Mesenchymal stem cell (in vitro differentiated cells and primary cell): ENCODE measurements around the gene CAPG.

Experiments
- DNase-seq: peaks from one replicate; pipeline ENCODE4 v3.0.0-alpha.2; 2013
- H2AFZ ChIP-seq: one replicate; pipeline ENCODE4 v1.6.1; 2013; ENCODE audit warnings: low read depth, mild to moderate bottlenecking, control low read depth, inconsistent platforms, low read length, moderate library complexity
- H2AK5ac ChIP-seq: 2 replicates; pipeline ENCODE4 v1.6.1; 2013; ENCODE audit warnings: low read length, moderate library complexity, mild to moderate bottlenecking, inconsistent platforms; ENCODE audit not compliant: severe bottlenecking
- H2BK120ac ChIP-seq: one replicate; pipeline ENCODE4 v1.6.1; 2013; ENCODE audit warnings: low read depth, mild to moderate bottlenecking, inconsistent platforms, low read length, moderate library complexity
- H2BK12ac ChIP-seq, 2 experiments: one replicate each; pipeline ENCODE4 v1.6.1; 2013; ENCODE audit warnings: inconsistent platforms in 2 of 2, low read length in 2 of 2, mild to moderate bottlenecking in 2 of 2, moderate library complexity in 2 of 2, control low read depth in 1 of 2
- H2BK15ac ChIP-seq: one replicate; pipeline ENCODE4 v1.6.1; 2013; ENCODE audit warnings: mild to moderate bottlenecking, low read depth, inconsistent platforms; ENCODE audit not compliant: poor library complexity, severe bottlenecking
- H2BK5ac ChIP-seq: 2 replicates; pipeline ENCODE4 v1.6.1; 2013; ENCODE audit warnings: low read depth, mild to moderate bottlenecking, low read length, control low read depth, inconsistent platforms; ENCODE audit not compliant: poor library complexity, severe bottlenecking
- H3K14ac ChIP-seq, 2 experiments: one replicate each; pipeline ENCODE4 v1.6.1; 2013; ENCODE audit warnings: inconsistent platforms in 2 of 2, low read length in 2 of 2, control low read depth in 1 of 2, mild to moderate bottlenecking in 1 of 2, moderate library complexity in 1 of 2
- H3K18ac ChIP-seq, 2 experiments: one replicate each; pipeline ENCODE4 v1.6.1; 2013; ENCODE audit warnings: inconsistent platforms in 2 of 2, low read length in 2 of 2, control low read depth in 1 of 2, low read depth in 1 of 2, mild to moderate bottlenecking in 1 of 2
- H3K23ac ChIP-seq, 2 experiments: one replicate each; pipeline ENCODE4 v1.6.1; 2013; ENCODE audit warnings: inconsistent platforms in 2 of 2, low read length in 2 of 2, mild to moderate bottlenecking in 2 of 2, moderate library complexity in 2 of 2, control low read depth in 1 of 2
- H3K27ac ChIP-seq: 2 replicates; pipeline ENCODE4 v1.5.1; 2013; ENCODE audit warnings: mild to moderate bottlenecking, moderate library complexity, low read length, control low read depth, inconsistent platforms; ENCODE audit not compliant: poor library complexity, severe bottlenecking
- H3K27me3 ChIP-seq, 2 experiments: 2 replicates each; pipeline versions ENCODE4 v1.6.1 to v1.7.0; 2013; ENCODE audit warnings: low read length in 2 of 2, mild to moderate bottlenecking in 2 of 2, moderate library complexity in 2 of 2, control low read depth in 1 of 2, inconsistent platforms in 1 of 2; ENCODE audit not compliant: control insufficient read depth in 1 of 2, insufficient read depth in 1 of 2
- H3K36me3 ChIP-seq, 2 experiments: 2 replicates each; pipeline versions ENCODE4 v1.6.1 to v1.7.0; 2013; ENCODE audit warnings: low read length in 2 of 2, control low read depth in 1 of 2, inconsistent platforms in 1 of 2, low read depth in 1 of 2, mild to moderate bottlenecking in 1 of 2; ENCODE audit not compliant: insufficient read depth in 2 of 2, control insufficient read depth in 1 of 2
- H3K4ac ChIP-seq, 2 experiments: one replicate each; pipeline ENCODE4 v1.6.1; 2013; ENCODE audit warnings: inconsistent platforms in 2 of 2, low read length in 2 of 2, mild to moderate bottlenecking in 2 of 2, moderate library complexity in 2 of 2, control low read depth in 1 of 2, low read depth in 1 of 2
- H3K4me1 ChIP-seq: 2 replicates; pipeline ENCODE4 v1.6.1; 2013; ENCODE audit warnings: low read depth, low read length, control low read depth; ENCODE audit not compliant: control insufficient read depth, insufficient read depth
- H3K4me2 ChIP-seq: 2 replicates; pipeline ENCODE4 v1.6.1; 2013; ENCODE audit warnings: low read length, mild to moderate bottlenecking, inconsistent platforms; ENCODE audit not compliant: poor library complexity, severe bottlenecking
- H3K4me3 ChIP-seq, 2 experiments: 2 replicates each; pipeline versions ENCODE4 v1.5.1 to v1.7.0; 2013; ENCODE audit warnings: low read length in 2 of 2, mild to moderate bottlenecking in 2 of 2, control low read depth in 1 of 2, low read depth in 1 of 2; ENCODE audit not compliant: insufficient read depth in 1 of 2
- H3K79me1 ChIP-seq: replicated peaks from 2 replicates; pipeline ENCODE4 v1.6.1; 2013; ENCODE audit warnings: mild to moderate bottlenecking, control low read depth, low read length, inconsistent platforms; ENCODE audit not compliant: poor library complexity, severe bottlenecking
- H3K9ac ChIP-seq: 2 replicates; pipeline ENCODE4 v1.7.0; 2013; ENCODE audit warnings: mild to moderate bottlenecking, low read length, moderate library complexity
- H3K9me3 ChIP-seq: 2 replicates; pipeline ENCODE4 v1.7.0; 2013; ENCODE audit warnings: mild to moderate bottlenecking, low read length; ENCODE audit not compliant: control insufficient read depth
- H4K8ac ChIP-seq: one replicate; pipeline ENCODE4 v1.6.1; 2013; ENCODE audit warnings: inconsistent platforms, mild to moderate bottlenecking, low read length, moderate library complexity
- H4K91ac ChIP-seq: one replicate; pipeline ENCODE4 v1.6.1; 2013; ENCODE audit warnings: mild to moderate bottlenecking, low read length, inconsistent platforms
- WGBS: methylation state at CpG from one replicate; pipeline ENCODE4 v1.1.7; 2013; ENCODE audit warnings: mixed read lengths; 5-methylcytosine and 5-hydroxymethylcytosine counted together

CAPG gene

GRCh38 chr2:85457877-85458316 lies 47.7 kb upstream of the CAPG start:
- H4K91ac ChIP-seq, result no peak overlapping the region

GRCh38 chr2:85457043-85457442 lies 46.9 kb upstream of the CAPG start:
- 79% methylated on average over 4 of the region's 5 CpGs for WGBS
- no peak overlapping the region for H2BK15ac ChIP-seq
- H3K14ac ChIP-seq, result no peak overlapping the region
- no peak overlapping the region for H3K4ac ChIP-seq
- H3K4me1 ChIP-seq, result no peaks in the 10 kb centered on the region
- DNase-seq, result no peak
- H2AFZ ChIP-seq, result no peak overlapping the region
- no peak overlapping the region for H3K27ac ChIP-seq
- H2BK12ac ChIP-seq, result no peak overlapping the region
- no peaks in the 10 kb centered on the region for H3K9me3 ChIP-seq
- no peak overlapping the region for H4K8ac ChIP-seq
- H4K91ac ChIP-seq, result no peak overlapping the region
- H3K79me1 ChIP-seq, result no peaks in the 10 kb centered on the region
- H3K4me3 ChIP-seq, result no peak overlapping the region
- no peak overlapping the region for H2AK5ac ChIP-seq
- H2BK120ac ChIP-seq, result no peak overlapping the region
- no peak overlapping the region for H3K9ac ChIP-seq
- no peak overlapping the region for H3K23ac ChIP-seq
- no peak overlapping the region for H3K4me2 ChIP-seq
- no peak overlapping the region for H3K18ac ChIP-seq
- H3K36me3 ChIP-seq, result no peaks in the 10 kb centered on the region
- H3K27me3 ChIP-seq, result no peaks in the 10 kb centered on the region
- H2BK5ac ChIP-seq, result no peak overlapping the region

More at GRCh38 chr2:85457877-85458316, 47.7 kb upstream of the CAPG start:
- H3K9me3 ChIP-seq, result no peaks in the 10 kb centered on the region
- no peak overlapping the region for H2AFZ ChIP-seq
- H3K4ac ChIP-seq, result no peak overlapping the region
- H4K8ac ChIP-seq, result no peak overlapping the region
- H3K36me3 ChIP-seq, result no peaks in the 10 kb centered on the region
- no peak overlapping the region for H3K27ac ChIP-seq
- H3K14ac ChIP-seq, result no peak overlapping the region
- no peak overlapping the region for H3K23ac ChIP-seq
- no peak overlapping the region for H2BK5ac ChIP-seq
- no peak overlapping the region for H2BK12ac ChIP-seq
- H2BK120ac ChIP-seq, result no peak overlapping the region
- H3K18ac ChIP-seq, result no peak overlapping the region
- 85% methylated on average over 6 of the region's 6 CpGs for WGBS
- H3K9ac ChIP-seq, result no peak overlapping the region
- H3K27me3 ChIP-seq, result no peaks in the 10 kb centered on the region
- no peak for DNase-seq
- no peak overlapping the region for H2BK15ac ChIP-seq
- H3K4me1 ChIP-seq, result no peaks in the 10 kb centered on the region
- H2AK5ac ChIP-seq, result no peak overlapping the region
- H3K4me2 ChIP-seq, result no peak overlapping the region
- no peak overlapping the region for H3K4me3 ChIP-seq
- no peaks in the 10 kb centered on the region for H3K79me1 ChIP-seq

- no peak overlapping the region for H3K23ac ChIP-seq
- no peaks in the 10 kb centered on the region for H3K27me3 ChIP-seq
- H3K9me3 ChIP-seq, result no peaks in the 10 kb centered on the region
- no peak overlapping the region for H2BK120ac ChIP-seq
- H3K27ac ChIP-seq, result no peak overlapping the region
- H2BK12ac ChIP-seq, result peak overlapping the region in 1 of 2 experiments; percentile 57
- H2AK5ac ChIP-seq, result no peak overlapping the region
- H3K14ac ChIP-seq, result no peak overlapping the region
- no peak overlapping the region for H2AFZ ChIP-seq
- H2BK5ac ChIP-seq, result no peak overlapping the region
- H3K4me1 ChIP-seq, result no peaks in the 10 kb centered on the region
- H3K4me2 ChIP-seq, result no peak overlapping the region
- H3K79me1 ChIP-seq, result no peaks in the 10 kb centered on the region
- no peak overlapping the region for H3K4ac ChIP-seq
- no peaks in the 10 kb centered on the region for H3K36me3 ChIP-seq
- no peak for DNase-seq
- no peak overlapping the region for H3K18ac ChIP-seq
- H3K4me3 ChIP-seq, result no peak overlapping the region
- WGBS, result no CpG with 5 or more reads among the region's 1 CpG
- H3K9ac ChIP-seq, result no peak overlapping the region
- no peak overlapping the region for H2BK15ac ChIP-seq
- no peak overlapping the region for H4K91ac ChIP-seq
- no peak overlapping the region for H4K8ac ChIP-seq
These were observed 45.5 kb upstream of the CAPG start for GRCh38 chr2:85455552-85456090.

GRCh38 chr2:85453571-85453970 lies 43.4 kb upstream of the CAPG start:
- Histone ChIP-seq H3K27me3 (no peaks in the 10 kb centered on the region), H3K9me3 (no peaks in the 10 kb centered on the region), H4K91ac (no peak overlapping the region), H3K23ac (no peak overlapping the region), H2BK5ac (no peak overlapping the region), H3K4ac (no peak overlapping the region), H2BK15ac (no peak overlapping the region), H2AFZ (no peak overlapping the region), H3K4me1 (no peaks in the 10 kb centered on the region), H3K27ac (no peak overlapping the region), H3K18ac (no peak overlapping the region), H4K8ac (no peak overlapping the region), H2BK12ac (no peak overlapping the region), H3K4me2 (no peak overlapping the region), H2AK5ac (no peak overlapping the region), H3K79me1 (no peaks in the 10 kb centered on the region), H2BK120ac (no peak overlapping the region), H3K36me3 (no peaks in the 10 kb centered on the region), H3K4me3 (no peak overlapping the region), H3K14ac (no peak overlapping the region), H3K9ac (no peak overlapping the region)
- 84% methylated on average over 7 of the region's 7 CpGs for WGBS
- peak; percentile 37 for DNase-seq
